Left ventricle myocardium inferior (tissue), 1 donor: Measurements from ENCODE around the gene PRTG. TPM values are rescaled to one million over a fixed set of nuclear protein-coding genes. Genes with fewer than 3 reads are reported as not detected.

ENCODE experiments used
- DNase-seq: peaks from one replicate; pipeline ENCODE4 v3.0.0-alpha.2; 2020
- H3K27ac ChIP-seq: fragments of 200-600 bp; replicated peaks from 2 replicates; pipeline ENCODE4 v1.8.0; 2021
- H3K27me3 ChIP-seq: fragments of 200-600 bp; 2 replicates; pipeline ENCODE4 v1.8.0; 2021; ENCODE audit warnings: low read depth
- H3K36me3 ChIP-seq: fragments of 200-600 bp; 2 replicates; pipeline ENCODE4 v1.8.0; 2021
- H3K4me1 ChIP-seq: fragments of 200-600 bp; 2 replicates; pipeline ENCODE4 v1.8.0; 2021
- H3K4me3 ChIP-seq: fragments of 200-600 bp; 2 replicates; pipeline ENCODE4 v1.8.0; 2021; ENCODE audit warnings: mild to moderate bottlenecking, moderate library complexity
- H3K9me3 ChIP-seq: fragments of 200-600 bp; replicated peaks from 2 replicates; pipeline ENCODE4 v1.8.0; 2021
- CTCF ChIP-seq: fragments of 200-600 bp; IDR thresholded peaks from 2 replicates; pipeline ENCODE4 v1.8.0; 2021; ENCODE audit warnings: antibody characterized with exemption, mild to moderate bottlenecking, borderline replicate concordance
- intact Hi-C: fragments of 100-400 bp; cut with micrococcal nuclease; formaldehyde crosslinking; loops from one replicate; pipeline ENCODE4 v1.11.0; 2022
- total RNA-seq: library from RNA; stranded (reverse); fragmentation: NEBNext Ultra II Directional; extraction: Animal tissue kit (Norgen Biotek cat#: 25700); gene quantifications from one replicate; pipeline ENCODE4 v1.2.1, GENCODE V29; 2021
- donor health status: DM: no; HTN: yes; CAD: no; lungs with severe emphysema.

The PRTG gene
- total RNA-seq, 1 donor from 2014 or later = 0.69 TPM

DNA sequence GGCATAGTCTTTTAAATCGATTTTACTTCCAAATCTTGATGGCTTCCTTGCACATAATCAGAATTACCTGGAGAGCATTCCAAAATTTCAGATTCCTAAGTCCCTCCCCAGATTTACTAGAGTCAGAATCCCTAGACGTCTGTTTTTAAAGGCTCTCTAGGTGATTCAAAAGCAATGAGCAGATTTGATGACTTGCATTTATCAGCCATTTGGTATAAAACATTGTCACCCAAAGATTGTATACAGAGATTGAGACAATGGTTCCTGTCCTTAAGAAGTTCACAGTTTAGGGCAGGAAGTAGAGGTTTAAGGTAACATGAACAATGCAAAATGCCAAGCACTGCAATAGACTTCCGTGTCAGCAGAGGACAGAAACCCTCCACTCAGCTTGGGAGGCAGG lies 152.2 kb downstream of the PRTG start:
- no peaks in the 10 kb centered on the region for H3K36me3 ChIP-seq

DNA sequence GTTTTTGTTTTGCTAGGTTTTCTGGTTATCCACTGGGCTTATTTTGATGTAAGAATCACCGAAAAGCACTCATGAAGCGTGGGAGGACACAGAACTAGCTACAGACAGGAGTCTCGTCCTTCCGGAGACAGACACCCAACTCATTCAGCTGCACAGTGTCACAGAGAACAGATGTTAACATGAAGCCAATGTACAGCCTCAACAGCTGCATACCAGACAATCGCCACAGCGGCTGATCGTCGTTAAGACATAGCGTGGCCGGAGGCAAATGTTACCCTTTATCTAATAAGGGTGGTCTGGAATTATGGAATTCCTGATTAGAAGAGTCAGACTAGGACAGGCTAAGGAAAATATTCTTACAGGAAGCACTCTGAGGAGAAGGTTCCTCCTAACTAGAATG lies 153.7 kb downstream of the PRTG start:
- Histone ChIP-seq H3K36me3 (no peaks in the 10 kb centered on the region), H3K9me3 (no peaks in the 10 kb centered on the region), H3K4me1 (peaks cover 21% of the 10 kb centered on the region), H3K4me3 (peak overlapping the region; percentile 76), H3K27me3 (peaks cover 33% of the 10 kb centered on the region), H3K27ac (no peak overlapping the region)
- intact Hi-C loops = no loop called here
- no peak for DNase-seq
- TF ChIP-seq CTCF = no peak

More for the DNA sequence above, 152.2 kb downstream of the PRTG start:
- H3K4me1 ChIP-seq = peaks cover 21% of the 10 kb centered on the region
- no peak overlapping the region for H3K27ac ChIP-seq
- no peak overlapping the region for H3K4me3 ChIP-seq
- no peak for TF ChIP-seq CTCF
- peaks cover 27% of the 10 kb centered on the region for H3K27me3 ChIP-seq
- H3K9me3 ChIP-seq = no peaks in the 10 kb centered on the region
- no peak for DNase-seq
- intact Hi-C loops = no loop called here

DNA sequence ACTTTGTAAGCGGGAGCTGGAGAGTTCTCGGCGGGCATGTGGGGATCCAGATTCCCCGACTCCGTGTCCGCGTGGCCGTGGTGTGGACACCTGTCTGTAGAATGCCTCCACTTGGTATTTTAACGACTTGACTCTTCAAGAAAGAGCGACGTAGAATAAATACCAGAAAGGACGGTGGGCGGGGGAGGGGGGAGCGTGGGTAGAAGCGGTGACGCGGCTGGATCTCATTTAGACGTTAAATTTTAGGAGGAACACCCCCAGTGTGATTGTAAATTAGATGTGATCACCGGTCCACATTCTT lies 154.2 kb downstream of the PRTG start:
- intact Hi-C loops = no loop called here
- H3K4me1 ChIP-seq = peaks cover 21% of the 10 kb centered on the region

DNA sequence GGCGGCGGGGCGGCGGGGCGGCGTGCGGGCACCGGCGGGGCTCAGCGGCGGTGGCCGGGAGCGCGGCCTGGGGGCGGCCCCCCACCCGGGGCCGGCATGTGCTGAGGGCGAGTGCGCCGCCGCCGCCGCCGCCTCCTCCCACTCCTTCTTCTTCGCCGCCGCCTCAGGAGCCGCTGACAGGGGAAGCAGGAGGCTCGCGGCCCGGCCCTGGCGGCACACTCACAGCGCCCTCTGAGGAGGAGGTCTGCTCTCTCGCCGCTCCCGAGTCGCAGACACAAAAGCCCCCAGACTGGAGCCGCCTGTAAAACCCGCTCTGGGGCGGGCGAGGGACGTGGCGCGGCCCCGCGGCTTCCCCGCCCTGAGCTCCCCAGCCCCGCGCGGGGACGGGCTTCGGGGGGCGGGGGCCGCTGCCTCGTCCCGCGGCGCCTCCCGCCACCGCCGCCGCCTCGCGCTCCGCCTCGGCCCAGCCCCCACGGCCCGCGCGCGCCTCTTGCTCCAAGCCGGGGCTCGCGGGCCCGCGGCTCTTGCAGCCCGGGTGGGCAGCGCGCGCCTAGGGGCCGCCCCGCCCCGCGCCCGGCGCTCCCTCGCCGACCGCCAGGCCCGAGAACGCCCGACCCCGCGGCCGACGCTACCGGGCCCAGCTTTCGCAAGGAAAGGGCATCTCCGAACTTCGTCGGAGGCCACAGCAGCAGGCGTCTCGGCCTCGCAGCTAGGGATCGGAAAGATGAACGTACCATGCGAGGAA lies 154.7 kb downstream of the PRTG start, which contains the start of gene PYGO1:
TSS of gene PYGO1 (minus strand) at position 276 of the 745 bp plus-strand sequence. CDS start 462 bp downstream, outside the sequence.
- H3K4me3 ChIP-seq = peak within 1 kb of the TSS; percentile 76
- peaks cover 39% of the 10 kb centered on the region for H3K27me3 ChIP-seq
- no peaks in the 10 kb centered on the region for H3K9me3 ChIP-seq
- H3K4me1 ChIP-seq = peaks cover 21% of the 10 kb centered on the region
- peak within 1 kb of the TSS; percentile 74 for H3K27ac ChIP-seq
- peak; percentile 61 for DNase-seq
- no peak for TF ChIP-seq CTCF
- intact Hi-C loops = no loop called here
- H3K36me3 ChIP-seq = no peaks in the 10 kb centered on the region

More for the DNA sequence above, 154.2 kb downstream of the PRTG start:
- Histone ChIP-seq H3K27me3 (peaks cover 34% of the 10 kb centered on the region), H3K4me3 (peak overlapping the region; percentile 76), H3K36me3 (no peaks in the 10 kb centered on the region), H3K27ac (peak overlapping the region; percentile 74), H3K9me3 (no peaks in the 10 kb centered on the region)
- DNase-seq = no peak
- TF ChIP-seq CTCF = no peak

DNA sequence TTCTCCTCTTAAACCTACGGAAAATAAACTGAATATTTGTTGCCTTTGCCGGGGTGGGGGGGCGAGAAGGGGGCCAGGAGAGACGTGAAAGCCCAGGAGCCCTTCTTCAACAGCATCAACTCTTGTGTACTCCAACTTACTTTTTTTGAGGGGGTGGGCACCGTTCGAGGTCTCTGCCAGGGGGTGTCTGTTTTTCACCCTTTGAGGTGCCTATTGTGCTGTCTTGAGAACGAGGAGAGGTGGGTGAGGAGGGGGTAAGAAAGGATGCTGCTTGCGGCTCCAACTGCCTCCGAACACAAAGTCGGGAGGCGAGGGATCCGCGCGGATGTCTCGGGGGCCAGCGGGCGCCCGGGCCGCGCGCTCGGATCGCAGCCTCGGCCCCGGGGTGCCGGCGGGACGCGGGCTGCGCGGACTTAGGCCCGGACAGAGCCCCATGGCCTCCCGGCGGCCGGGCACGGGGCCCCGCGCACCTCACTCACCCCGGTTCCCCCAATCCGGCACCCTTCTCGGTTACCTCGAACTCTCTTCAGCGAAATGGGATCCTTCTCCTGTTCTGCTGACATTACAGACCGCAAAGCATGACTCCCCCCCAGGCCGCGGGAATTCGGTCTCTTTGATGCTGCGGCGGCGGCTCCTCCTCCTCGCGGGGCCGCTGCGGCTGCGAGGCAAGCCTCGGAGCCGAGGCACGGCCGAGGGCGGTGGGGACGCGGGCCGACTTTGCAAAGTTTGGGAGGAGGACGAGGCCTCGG lies 155.5 kb downstream of the PRTG start:
- intact Hi-C loops = no loop called here

More for the DNA sequence above, 155.5 kb downstream of the PRTG start:
- peak; percentile 27 for DNase-seq
- no peaks in the 10 kb centered on the region for H3K36me3 ChIP-seq
- H3K9me3 ChIP-seq = no peaks in the 10 kb centered on the region
- no peak for TF ChIP-seq CTCF
- peaks cover 39% of the 10 kb centered on the region for H3K27me3 ChIP-seq
- H3K27ac ChIP-seq = peak overlapping the region; percentile 74
- peak overlapping the region; percentile 76 for H3K4me3 ChIP-seq
- H3K4me1 ChIP-seq = peaks cover 21% of the 10 kb centered on the region
